HEK293 (cell line): ENCODE results near the gene HMCN2.

Experiments
- CTCF ChIP-seq: fragments of 450-650 bp; formaldehyde crosslinking; IDR thresholded peaks from 2 replicates; pipeline ENCODE4 v1.5.1; 2016; ENCODE audit warnings: missing biosample characterization, missing genetic modification characterization
- KLF16 ChIP-seq: fragments of 450-650 bp; formaldehyde crosslinking; IDR thresholded peaks from 2 replicates; pipeline ENCODE4 v1.5.1; 2017; ENCODE audit warnings: missing biosample characterization, missing genetic modification characterization
- PRDM2 ChIP-seq: fragments of 450-650 bp; formaldehyde crosslinking; IDR thresholded peaks from 2 replicates; pipeline ENCODE4 v1.5.1; 2016; ENCODE audit warnings: missing biosample characterization, missing genetic modification characterization, borderline replicate concordance
- SP2 ChIP-seq: fragments of 450-650 bp; formaldehyde crosslinking; IDR thresholded peaks from 2 replicates; pipeline ENCODE4 v1.5.1; 2016; ENCODE audit warnings: missing biosample characterization, missing genetic modification characterization
- TCF7L2 ChIP-seq: IDR thresholded peaks from 2 replicates; pipeline ENCODE4 v1.6.1; 2011; ENCODE audit warnings: low read depth, mild to moderate bottlenecking, inconsistent platforms, low read length, moderate library complexity, borderline replicate concordance
- ZNF121 ChIP-seq: fragments of 450-650 bp; formaldehyde crosslinking; IDR thresholded peaks from 2 replicates; pipeline ENCODE4 v1.5.1; 2016; ENCODE audit warnings: missing biosample characterization, missing genetic modification characterization
- ZNF184 ChIP-seq: fragments of 450-650 bp; IDR thresholded peaks from 2 replicates; pipeline ENCODE4 v1.5.1; 2018; ENCODE audit warnings: missing biosample characterization, mild to moderate bottlenecking, missing genetic modification characterization
- ZNF24 ChIP-seq: fragments of 450-650 bp; formaldehyde crosslinking; IDR thresholded peaks from 2 replicates; pipeline ENCODE4 v1.5.1; 2016; ENCODE audit warnings: missing biosample characterization, missing genetic modification characterization
- ZNF274 ChIP-seq, 2 experiments: fragments of 200-500 bp in 1 of 2; fragments of 450-650 bp in 1 of 2; sonication (Bioruptor generic) in 1 of 2; formaldehyde crosslinking in 1 of 2; IDR thresholded peaks; 2 replicates each; pipeline versions ENCODE4 v1.5.1 to v1.6.1; 2014 to 2016; ENCODE audit warnings: borderline replicate concordance in 1 of 2, inconsistent platforms in 1 of 2, low read length in 1 of 2, missing biosample characterization in 1 of 2, missing genetic modification characterization in 1 of 2
- ZNF366 ChIP-seq: fragments of 450-650 bp; formaldehyde crosslinking; conservative IDR thresholded peaks from 2 replicates; pipeline ENCODE4 v1.5.1; 2016; ENCODE audit warnings: missing biosample characterization, missing genetic modification characterization
- ZNF624 ChIP-seq: fragments of 450-650 bp; formaldehyde crosslinking; IDR thresholded peaks from 2 replicates; pipeline ENCODE4 v1.5.1; 2017; ENCODE audit warnings: missing biosample characterization, missing genetic modification characterization
- ZNF670 ChIP-seq: fragments of 450-650 bp; formaldehyde crosslinking; IDR thresholded peaks from 2 replicates; pipeline ENCODE4 v1.5.1; 2016; ENCODE audit warnings: missing biosample characterization, missing genetic modification characterization, low read depth
- TF ChIP-seq, protein P1 (sequence below): fragments of 450-650 bp; formaldehyde crosslinking; IDR thresholded peaks from 2 replicates; pipeline ENCODE4 v1.5.1; 2016; ENCODE audit warnings: missing biosample characterization, missing genetic modification characterization, low read depth
- TF ChIP-seq, protein P2 (sequence below): fragments of 450-650 bp; formaldehyde crosslinking; IDR thresholded peaks from 2 replicates; pipeline ENCODE4 v1.5.1; 2016; ENCODE audit warnings: missing biosample characterization, missing genetic modification characterization

DNA sequence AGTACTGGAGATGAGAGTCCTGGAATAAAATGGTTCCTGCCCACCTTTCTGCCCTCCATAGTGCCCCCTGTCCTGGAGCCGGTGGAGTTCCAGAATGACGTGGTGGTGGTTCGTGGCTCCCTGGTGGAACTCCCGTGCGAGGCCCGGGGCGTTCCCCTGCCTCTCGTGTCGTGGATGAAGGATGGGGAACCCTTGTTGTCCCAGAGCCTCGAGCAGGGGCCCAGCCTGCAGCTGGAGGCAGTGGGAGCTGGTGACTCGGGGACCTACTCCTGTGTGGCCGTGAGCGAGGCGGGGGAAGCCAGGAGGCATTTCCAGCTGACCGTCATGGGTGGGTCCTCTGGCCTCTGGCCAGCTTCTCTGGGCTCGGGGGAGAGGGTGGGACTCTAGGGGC is 128.1 kb downstream of the HMCN2 start:
- no peak for TF ChIP-seq ZNF670
- no peak for TF ChIP-seq CTCF (tag by site-specific recombination)
- TF ChIP-seq ZNF274 (IDR thresholded peaks at IDR 0.05; ENCODE audit: low read length) = no peak
- TF ChIP-seq ZNF274 (tag by site-specific recombination; IDR thresholded peaks at IDR 0.05; ENCODE audit: borderline replicate concordance) = no peak
- no peak for TF ChIP-seq KLF16 (tag by site-specific recombination)
- no peak for TF ChIP-seq SP2 (tag by site-specific recombination)
- no peak for TF ChIP-seq TCF7L2
- TF ChIP-seq, protein P1, sequence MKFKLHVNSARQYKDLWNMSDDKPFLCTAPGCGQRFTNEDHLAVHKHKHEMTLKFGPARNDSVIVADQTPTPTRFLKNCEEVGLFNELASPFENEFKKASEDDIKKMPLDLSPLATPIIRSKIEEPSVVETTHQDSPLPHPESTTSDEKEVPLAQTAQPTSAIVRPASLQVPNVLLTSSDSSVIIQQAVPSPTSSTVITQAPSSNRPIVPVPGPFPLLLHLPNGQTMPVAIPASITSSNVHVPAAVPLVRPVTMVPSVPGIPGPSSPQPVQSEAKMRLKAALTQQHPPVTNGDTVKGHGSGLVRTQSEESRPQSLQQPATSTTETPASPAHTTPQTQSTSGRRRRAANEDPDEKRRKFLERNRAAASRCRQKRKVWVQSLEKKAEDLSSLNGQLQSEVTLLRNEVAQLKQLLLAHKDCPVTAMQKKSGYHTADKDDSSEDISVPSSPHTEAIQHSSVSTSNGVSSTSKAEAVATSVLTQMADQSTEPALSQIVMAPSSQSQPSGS = no peak
- no peak for TF ChIP-seq ZNF366 (tag by site-specific recombination)
- no peak for TF ChIP-seq ZNF624 (tag by site-specific recombination)
- no peak for TF ChIP-seq ZNF121
- TF ChIP-seq, protein P2, sequence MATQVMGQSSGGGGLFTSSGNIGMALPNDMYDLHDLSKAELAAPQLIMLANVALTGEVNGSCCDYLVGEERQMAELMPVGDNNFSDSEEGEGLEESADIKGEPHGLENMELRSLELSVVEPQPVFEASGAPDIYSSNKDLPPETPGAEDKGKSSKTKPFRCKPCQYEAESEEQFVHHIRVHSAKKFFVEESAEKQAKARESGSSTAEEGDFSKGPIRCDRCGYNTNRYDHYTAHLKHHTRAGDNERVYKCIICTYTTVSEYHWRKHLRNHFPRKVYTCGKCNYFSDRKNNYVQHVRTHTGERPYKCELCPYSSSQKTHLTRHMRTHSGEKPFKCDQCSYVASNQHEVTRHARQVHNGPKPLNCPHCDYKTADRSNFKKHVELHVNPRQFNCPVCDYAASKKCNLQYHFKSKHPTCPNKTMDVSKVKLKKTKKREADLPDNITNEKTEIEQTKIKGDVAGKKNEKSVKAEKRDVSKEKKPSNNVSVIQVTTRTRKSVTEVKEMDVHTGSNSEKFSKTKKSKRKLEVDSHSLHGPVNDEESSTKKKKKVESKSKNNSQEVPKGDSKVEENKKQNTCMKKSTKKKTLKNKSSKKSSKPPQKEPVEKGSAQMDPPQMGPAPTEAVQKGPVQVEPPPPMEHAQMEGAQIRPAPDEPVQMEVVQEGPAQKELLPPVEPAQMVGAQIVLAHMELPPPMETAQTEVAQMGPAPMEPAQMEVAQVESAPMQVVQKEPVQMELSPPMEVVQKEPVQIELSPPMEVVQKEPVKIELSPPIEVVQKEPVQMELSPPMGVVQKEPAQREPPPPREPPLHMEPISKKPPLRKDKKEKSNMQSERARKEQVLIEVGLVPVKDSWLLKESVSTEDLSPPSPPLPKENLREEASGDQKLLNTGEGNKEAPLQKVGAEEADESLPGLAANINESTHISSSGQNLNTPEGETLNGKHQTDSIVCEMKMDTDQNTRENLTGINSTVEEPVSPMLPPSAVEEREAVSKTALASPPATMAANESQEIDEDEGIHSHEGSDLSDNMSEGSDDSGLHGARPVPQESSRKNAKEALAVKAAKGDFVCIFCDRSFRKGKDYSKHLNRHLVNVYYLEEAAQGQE = no peak
- TF ChIP-seq ZNF24 (tag by site-specific recombination) = no peak
- no peak for TF ChIP-seq PRDM2 (tag by site-specific recombination)
- no peak for TF ChIP-seq ZNF184 (tag by site-specific recombination)
